Limb (tissue), 2 donors: Measurements from ENCODE around the gene ARHGAP10.
"Not testable (repeated sequence)": the region's sequence is repeated elsewhere in the genome, so short reads cannot be mapped to it uniquely, and the experiment has no call there.

Source experiments
- DNase-seq, 2 donors: peaks; one replicate each; pipeline ENCODE4 v3.0.0-alpha.2; 2016; ENCODE audit errors: extremely low spot score in 2 of 2

ARHGAP10 gene

DNA sequence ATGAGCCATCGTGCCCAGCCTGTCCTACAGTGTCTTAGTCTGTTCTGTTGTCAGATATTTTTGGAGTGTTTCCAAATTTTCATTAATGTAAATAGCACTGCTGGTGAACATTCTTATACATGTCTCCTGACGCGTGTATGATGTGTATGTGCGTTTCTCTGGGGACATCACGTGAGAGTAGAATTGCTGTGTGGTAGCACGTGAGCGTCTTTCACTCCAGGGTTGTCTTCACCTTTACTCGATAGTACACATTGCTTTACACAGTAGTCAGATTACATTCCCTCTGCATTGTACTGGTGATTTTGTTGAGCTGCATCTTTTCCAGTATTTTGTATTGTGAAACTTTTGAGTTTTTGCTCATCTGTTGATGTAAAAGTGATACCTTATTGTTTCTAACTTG, 60.0 kb downstream of the ARHGAP10 start:
- no peak for DNase-seq

DNA sequence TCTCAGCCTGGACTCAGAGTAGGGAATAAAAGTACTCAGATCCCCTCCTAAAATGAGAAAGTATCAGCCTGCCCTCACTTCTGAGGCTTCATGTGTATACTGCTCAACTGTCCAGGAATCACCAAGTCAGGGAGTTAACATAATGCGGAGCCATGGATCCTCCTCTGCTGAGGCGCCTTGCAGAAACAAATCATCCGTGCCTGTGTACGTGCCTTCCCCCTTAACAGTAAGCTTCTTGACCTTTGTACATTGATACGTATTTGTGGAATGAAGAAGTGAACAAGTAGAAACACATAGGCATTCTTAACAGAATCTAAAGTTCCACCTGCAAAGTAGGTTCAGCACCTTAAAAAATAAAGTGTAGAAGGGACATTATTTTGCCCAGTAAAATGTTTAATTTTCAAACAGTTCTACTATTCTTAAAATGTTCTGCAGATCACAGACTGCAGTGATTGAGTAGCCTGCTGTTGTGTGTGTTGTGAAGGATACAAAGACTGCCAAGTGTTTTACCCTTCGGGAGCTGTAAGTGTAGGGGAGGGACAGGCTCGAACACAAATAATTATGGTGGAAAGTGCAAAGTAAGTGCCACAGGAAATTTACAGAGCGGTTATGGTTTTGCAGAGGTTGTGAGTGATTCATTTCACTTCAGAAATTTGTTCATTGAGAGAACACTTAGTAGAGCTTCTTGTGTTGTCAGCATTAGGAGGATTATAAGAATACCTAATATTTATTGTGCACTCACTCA, 61.9 kb downstream of the ARHGAP10 start:
- DNase-seq = no peak

DNA sequence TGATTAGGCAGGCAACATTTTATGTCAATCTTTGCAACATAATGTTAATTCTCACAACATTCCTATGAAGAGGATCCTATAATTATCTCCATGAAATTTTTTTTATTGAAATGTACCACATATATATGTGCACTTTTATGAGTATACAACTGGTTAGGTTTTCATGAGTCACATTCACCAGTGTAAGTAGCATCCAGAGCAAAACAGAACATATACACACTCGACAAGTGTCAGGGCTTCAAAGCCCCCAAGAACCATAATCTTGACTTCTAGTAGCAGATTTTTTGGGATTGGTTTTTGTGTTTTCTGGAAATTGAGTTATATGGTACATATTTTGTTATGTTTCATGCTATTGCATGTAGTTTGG, 62.4 kb downstream of the ARHGAP10 start:
- no peak for DNase-seq

DNA sequence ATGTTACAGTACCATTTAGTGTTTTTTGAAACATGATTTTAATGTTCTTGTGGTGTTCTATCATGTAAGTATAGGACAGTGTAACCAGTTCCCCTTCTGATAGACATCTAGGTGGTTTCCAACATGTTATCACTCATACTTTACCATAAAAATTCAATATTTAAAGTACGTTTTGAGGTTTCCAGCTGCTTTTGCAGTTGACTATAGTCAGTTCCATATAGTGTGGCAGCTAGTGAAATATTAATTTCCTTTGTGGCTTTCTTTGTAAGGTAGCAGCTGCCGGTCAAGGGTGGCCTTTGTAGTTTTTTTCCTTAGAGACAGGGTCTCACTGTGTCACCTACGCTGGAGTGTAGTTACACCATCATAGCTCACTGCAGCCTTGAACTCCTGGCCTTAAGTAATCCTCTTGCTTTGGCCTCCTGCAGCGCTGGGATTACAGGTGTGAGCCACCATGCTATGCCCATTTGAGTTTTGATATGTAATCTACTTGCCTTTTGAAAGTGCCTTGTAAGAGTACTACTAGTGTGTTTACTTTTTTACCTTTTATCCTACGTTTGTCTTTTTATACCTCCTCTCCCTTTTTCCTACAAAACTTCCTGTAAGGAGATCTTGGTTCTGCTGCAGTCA, 63.0 kb downstream of the ARHGAP10 start:
- DNase-seq = no peak

DNA sequence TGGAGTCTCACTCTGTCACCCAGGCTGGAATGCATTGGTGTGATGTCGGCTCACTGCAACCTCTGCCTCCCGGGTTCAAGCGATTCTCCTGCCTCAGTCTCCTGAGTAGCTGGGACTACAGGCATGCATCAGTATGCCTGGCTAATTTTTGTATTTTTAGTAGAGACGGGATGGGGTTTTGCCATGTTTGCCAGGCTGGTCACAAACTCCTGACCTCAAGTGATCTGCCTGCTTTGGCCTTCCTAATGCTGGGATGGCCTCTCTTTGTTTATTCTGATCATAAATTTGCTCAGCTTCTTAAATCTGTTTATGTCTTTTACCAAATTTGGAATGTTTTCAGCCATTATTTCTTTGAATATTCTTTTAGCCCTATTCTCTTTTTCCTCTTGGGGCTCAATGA, 67.2 kb downstream of the ARHGAP10 start:
- DNase-seq = not testable (repeated sequence)

DNA sequence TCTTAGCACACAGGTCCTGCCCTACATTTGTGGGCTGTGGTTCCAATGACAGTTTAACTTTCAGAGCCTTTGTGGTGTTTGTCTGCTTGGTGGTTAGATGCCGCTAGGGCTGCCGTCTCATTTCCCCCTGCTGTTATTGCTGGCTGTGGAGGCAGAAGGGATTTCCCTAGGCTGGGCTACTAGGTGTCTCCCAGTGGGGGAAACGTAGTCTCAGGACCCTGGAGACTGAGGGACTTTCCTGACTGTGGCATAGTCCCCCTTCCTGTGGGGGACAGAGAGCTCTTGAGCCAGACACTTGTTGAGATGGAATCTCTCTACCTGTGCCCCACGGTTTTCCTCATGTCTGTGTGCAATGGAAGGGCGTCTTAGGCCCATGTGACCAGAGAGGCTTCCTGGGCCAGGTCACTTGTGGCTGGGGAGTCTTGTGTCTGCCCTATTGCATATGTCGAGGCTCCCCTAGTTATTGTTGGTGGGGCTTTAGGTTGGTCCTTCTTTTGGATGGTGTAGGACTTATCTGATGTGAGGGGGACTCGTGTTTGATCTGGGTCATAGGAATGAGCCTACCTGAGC, 68.2 kb downstream of the ARHGAP10 start:
- no peak for DNase-seq

DNA sequence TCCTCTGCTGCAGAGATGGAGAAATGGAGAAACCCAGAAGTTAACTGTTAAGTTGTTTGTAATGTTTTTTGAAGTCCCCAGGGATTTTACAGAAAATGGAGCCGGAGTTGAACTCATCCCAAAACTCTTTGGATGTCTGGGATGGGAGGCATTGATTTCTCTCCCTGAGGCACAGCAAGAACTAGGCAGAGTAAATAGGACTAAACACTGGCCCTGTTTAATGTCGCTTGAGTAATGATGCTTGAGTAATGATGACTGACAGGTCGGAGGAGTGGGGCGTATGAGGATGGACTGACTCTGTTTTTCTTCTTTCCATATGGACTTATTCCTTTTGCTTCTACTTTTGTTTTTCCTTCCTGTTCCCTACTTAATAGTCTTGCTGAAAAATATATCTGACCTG, 69.9 kb downstream of the ARHGAP10 start:
- DNase-seq = no peak

DNA sequence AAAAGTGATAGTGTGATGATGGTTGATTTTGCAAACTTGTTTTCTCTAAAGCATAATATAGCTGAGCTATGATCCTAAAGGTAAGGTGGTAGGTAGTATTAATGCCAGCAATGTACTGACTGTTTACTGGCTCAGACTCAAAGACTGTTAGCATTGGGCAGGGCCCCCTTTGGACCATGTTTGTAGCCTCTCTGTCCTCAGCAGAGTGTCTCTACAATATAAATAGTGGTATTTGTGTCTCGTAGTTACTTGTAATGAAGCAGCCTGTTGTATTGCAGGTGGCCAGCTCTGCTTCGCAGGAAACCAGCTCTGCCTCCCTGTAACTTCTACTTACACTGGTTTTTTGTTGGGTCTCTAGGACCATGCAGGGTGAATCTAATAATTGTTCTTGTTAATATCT, 70.5 kb downstream of the ARHGAP10 start:
- DNase-seq = no peak

DNA sequence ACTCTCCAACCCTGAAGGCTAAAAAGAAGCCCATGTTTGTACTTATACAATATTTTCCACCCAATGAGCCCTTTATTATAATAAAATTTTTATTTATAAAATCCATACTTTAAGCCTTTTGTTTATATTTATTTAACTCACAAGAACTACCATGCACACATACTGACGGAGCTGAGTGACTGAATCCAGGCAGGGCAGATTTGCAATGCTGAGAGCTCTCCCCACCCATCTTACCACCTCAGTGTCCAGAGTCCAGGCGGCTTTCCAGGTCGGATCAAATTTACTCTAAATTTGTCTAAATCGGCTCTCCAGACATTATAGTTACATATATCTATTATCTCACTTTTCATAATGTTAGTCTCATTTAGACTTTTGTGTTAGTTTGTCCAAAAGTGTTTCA, 74.1 kb downstream of the ARHGAP10 start:
- DNase-seq = no peak

DNA sequence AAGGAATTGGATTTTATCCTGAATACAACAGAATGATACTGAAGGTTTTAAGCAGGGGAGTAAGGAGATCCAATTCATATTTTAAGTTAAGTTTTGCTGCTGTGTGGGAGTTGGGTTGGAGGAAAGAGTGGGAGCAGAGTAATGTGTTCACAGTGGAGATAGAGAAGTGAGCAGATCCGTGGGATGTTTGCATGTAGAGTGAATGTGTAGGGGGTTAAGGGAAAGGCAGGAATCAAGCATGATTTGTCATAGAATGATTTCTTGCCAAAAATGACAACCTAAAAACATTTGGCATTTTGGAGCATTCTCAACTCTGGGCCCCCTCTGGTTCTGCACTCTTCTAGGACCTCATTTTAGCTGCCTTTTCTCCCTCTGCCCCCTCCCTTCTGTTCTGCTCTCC, 76.6 kb downstream of the ARHGAP10 start:
- DNase-seq = no peak

DNA sequence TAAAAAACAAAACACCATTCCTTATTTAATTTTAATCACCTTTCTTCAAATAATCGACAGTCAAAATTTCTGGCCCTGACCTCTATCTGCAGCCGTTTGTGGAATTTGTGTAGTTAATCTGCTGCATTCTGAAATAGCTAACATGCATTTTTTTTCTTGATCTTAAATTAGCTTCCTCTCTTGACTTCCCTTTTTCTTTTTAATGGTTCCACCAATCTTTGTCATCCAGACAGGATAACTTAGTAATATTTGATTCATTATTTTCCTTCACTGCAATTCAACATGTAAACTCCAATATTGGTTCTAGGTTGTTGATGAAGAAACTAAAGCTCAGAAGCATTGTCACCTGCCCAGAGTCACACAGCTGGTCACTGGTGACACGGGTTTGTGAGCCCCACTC, 77.3 kb downstream of the ARHGAP10 start:
- no peak for DNase-seq

DNA sequence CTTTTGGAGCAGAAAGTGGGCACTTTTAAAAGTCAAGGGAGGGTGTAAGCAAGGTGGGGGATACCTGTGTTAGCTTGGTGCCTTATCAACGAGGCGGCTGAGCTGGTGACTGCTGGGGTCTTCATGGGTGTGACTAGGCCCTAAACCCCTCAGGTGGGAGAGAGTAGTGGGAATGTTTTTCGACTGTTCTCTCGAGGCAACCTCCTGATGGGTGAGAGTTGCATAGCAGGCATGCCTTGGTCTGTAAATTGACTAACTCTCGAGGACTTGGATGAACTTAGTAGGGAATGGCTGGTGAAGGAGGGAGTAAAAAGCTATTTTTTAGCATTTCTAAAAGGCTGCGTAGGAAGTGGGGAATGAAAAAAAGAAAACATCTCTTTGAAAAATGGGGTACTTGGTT, 80.0 kb downstream of the ARHGAP10 start:
- DNase-seq = no peak

DNA sequence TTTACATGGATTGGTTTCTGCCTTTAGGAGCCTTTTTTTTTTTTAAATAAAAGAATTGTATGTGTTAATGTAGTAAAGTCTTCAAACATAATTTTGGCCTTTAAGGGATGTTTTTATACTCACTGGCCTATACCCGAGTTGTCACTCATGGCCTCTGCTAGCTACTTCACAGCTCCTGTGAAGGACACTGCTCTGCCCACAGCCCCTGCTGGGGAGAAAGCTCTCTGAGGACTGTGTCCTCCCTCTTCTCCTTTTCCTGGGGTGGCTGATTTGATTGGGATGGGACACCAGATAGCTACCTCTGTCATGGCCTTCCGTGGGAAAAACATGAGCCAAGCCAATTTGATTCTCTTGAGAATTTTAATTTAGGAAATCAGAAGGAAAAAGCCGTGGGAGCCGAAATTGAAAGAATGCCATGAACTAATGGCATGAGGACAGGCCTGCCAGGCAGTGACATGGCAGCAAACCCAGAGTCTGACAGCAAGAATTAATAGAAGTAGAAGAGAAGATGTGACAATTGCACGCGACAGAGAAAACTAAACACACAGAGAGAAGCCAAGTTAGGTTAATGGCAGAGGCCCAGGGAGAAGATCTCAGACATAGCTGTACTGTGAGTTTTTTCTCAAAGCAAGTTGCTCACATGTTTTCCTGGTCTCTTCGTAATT, 81.4 kb downstream of the ARHGAP10 start:
- no peak for DNase-seq

DNA sequence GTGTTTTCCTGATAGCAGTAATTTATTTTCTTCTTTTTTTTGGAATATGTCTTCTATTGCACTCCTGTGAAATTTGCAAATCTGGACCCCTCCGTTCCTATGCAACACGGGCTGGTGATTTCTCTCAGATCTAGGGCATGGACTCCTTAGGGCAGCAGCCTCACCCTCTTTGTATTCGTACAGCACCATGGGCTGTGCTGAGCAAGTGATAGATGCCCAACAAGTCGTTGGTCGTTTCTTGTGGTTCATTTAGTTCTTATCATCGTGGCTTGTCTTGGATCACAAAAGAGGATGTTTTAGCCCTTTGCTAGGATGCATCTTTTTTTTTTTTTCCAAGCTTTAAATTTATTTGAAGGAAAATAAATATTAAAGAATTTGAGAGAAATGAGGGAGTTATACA, 82.1 kb downstream of the ARHGAP10 start:
- DNase-seq = no peak

DNA sequence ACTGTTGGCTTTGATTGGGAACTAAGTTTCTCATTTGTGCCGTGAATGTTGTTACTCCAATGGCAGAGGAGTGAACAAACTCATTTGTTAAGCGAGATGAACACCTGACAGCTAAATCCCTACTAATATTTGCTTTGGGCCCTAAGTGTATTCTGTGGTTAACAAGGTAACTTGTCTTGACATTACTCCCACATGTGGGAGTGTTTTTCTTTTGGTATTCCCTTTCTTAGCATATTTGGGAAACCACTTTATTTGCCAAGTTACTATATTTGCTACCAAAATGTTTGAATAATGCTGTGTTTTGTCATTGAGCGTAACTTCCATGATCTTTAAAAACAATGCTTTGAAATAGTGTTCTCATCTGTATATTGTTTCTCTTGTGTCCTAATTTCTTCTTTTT, 82.5 kb downstream of the ARHGAP10 start:
- DNase-seq = no peak

DNA sequence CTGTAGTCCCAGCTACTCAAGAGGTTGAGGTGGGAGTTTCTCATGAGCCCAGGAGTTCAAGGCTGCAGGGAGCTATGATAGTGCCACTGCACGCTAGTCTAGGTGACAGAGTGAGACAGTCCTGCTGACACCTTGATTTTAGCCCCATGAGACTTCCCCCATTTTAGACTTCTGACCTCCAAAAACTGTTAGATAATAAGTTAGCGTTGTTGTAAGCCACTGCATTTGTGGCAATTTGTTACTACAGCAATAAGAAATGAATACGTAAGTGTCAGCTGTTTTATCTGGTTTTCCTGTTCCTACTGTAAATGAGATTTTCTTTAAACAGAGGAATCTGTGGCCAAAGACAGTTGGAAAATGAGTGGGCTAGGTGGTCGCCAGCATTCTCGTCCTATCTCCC, 83.9 kb downstream of the ARHGAP10 start:
- no peak for DNase-seq

DNA sequence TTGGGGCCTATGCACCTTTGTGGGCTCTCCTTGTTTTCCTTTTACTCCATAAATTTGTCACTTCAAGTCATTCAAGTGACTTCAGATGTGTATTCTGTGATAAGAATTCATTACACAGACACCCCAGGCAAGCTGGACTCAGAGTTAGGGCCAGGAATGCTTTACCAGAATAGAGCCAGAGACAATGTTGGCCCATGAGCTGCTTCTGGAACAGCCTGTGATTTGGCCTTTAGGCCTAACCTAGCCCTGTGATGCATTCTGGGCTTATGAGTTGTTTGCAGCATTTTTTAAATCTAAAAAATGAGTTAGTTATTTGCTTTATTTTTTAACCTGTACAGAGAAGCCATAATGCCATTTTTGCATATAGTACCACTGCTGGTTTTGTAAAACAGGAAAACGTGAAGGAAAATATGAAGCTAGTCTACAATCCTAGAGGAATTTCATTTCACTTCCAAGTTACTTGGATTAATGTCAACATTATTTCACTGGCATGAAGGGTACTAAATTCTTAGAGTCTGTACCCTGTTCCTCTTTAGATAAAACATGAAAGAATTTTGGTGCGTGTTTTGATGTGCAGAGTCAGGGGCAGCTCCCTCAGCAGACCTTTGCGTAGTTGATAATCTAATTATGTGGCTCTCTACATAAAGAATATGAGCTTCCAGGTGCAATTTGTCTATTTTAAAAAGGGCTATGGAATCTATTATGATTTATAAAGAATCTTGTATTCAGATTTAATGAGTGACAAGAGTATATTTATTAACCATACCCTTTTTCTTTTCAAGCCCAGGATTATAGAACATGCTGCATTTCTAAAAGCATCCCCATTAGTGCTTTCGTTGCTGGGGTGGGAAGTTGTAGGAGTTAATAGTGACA, 84.7 kb downstream of the ARHGAP10 start:
- DNase-seq = no peak

DNA sequence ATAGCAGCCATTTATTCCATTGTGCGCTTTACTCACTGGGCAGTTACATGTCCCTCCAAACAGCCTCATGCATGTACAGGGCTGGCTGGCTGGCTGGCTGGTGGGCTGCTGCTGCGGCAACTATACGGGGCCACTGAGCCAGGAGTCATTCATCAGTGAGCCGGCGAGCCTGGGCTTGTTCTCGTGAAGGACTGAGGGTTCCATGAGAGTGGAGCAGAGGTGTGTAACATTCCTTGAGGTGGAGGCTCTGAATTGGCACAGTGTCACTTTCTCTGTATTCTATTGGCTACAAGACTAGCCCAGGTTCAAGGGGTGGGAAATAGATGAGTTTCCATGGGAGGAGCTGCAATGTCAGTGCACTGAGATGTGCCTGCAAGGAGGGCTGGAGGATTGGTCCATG, 89.1 kb downstream of the ARHGAP10 start:
- no peak for DNase-seq

DNA sequence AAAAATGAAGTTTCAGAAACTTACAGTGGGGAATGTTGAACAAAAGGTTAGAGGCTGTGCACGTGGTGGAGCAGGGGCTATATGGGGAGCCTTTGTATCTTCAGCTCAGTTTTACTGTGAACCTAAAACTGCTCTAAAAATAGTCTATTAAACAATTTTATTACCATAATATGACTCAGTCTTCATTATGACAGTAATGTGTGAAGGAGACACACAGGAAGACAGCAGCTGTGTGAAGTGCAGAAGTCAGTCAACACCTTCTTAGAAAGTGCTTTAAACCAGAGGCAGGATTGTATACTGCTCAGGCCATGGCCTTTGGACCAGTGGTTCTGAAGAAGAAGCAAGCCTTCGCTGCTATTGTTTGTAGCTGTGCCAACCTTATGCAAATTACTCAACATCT, 89.7 kb downstream of the ARHGAP10 start:
- DNase-seq = no peak

DNA sequence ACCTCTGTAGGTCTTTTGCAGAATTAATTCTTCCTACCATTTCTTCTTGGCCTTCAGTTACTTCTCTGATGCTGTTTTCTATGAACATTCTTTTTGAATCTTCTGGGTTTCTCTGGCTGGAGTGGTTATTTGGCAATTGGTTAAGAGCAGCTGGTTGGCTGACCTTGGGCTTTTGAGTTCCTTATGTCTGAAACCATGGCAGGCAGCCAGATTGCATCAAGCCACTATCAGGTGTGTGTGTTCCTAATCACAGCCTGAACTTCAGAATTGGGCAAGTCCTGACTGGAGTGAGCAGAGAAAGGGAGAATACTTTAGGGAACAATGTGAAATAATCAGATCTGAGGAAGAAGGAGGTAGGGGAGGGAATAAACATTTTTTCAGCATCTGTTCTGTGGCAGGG, 90.2 kb downstream of the ARHGAP10 start:
- DNase-seq = no peak

DNA sequence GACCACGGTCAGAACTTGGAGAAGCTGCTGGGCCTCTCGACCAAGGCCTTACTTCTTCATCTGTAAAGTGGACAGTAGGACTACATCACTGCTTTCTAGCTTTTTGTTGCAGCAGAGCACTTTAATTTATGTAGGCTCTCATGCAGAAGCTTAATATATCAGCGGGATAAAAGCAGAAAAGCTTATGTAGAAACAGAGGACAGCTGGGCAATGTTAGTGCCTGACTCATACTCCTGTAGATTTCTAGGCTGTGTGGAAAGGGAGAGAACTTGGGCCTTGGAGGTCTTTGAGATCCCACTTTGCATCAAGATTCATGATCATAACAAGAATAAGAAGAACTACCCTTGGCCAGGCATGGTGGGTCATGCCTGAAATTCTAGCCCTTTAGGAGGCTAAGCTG, 91.2 kb downstream of the ARHGAP10 start:
- no peak for DNase-seq

DNA sequence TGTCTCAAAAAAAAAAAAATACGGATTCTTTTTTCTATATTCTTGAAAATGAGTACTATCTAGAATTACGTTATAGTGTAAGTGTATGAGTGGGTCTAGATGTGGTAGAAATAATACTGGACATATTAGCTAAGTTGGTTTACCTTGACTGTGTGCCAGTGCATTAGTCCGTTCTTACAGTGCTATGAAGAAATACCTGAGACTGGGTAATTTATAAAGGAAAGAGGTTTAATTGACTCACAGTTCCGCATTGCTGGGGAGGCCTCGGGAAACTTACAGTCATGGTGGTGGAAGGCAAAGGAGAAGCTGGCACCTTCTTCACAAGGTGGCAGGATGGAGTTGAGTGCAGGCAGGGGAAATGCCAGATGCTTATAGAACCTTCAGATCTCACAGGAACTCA, 92.4 kb downstream of the ARHGAP10 start:
- no peak for DNase-seq
